NCI-H1105 (cell line): ENCODE data around the gene RPTOR.

Source experiments
- DNase-seq: peaks from one replicate; lab custom pipeline; 2025; lab: John Stamatoyannopoulos, UW

RPTOR gene

DNA sequence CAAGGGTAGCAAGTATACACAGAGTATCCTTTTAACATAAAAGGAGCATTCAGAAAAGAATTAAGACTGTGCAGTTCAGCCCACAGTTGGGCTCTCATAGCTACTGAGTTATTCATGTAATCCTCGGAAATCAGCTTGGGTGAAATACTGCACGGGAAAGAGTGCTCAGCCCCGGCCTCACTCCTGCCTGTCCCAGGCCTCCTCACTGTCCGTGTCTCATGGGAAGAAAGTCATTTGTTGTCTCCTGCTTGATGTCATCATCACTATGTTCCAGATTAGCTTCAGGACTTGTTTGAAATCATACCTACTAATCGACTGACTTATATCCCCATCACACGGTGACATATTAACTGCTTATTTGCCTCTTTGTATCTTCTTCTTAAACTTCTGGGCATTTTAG lies 223.8 kb downstream of the RPTOR start:
- DNase-seq: no peak

DNA sequence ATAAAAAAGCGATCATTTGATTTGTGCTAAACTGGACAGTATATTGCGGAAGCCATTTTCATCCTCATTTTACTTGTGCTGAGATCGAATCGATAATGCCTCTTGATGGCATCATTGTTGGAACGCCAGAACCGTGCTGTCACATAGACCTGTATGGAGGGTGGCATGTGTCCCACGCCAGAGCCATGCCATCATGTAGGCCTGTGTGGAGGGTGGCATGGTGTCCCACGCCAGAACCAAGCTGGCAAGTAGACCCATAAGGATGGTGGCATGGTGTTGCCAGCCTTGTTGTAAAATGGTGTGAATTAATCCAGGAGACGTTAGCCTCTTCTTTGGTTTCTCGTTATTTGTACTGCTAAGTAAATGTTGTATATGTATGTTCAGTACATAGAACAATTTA lies 224.3 kb downstream of the RPTOR start:
- DNase-seq: no peak

DNA sequence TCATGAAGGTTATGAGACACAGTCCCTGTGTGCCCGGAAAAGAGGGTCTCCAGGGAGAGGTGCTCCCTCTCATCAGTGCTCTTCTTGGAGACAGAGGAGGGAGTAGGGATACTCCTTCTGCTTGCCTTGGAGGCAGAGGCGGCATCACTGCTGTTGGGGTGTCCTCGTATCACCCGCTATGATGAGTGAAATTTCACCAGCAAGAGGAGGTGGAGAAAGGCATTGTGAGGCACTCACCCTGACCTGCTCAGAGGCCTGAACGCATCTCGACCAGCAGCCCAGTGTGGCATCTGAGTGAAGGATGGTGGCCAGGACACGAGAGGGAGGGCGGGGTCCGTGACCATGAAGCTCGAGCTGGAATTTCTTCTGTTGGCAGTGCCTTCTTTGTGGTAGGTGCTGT lies 224.9 kb downstream of the RPTOR start:
- DNase-seq: no peak

DNA sequence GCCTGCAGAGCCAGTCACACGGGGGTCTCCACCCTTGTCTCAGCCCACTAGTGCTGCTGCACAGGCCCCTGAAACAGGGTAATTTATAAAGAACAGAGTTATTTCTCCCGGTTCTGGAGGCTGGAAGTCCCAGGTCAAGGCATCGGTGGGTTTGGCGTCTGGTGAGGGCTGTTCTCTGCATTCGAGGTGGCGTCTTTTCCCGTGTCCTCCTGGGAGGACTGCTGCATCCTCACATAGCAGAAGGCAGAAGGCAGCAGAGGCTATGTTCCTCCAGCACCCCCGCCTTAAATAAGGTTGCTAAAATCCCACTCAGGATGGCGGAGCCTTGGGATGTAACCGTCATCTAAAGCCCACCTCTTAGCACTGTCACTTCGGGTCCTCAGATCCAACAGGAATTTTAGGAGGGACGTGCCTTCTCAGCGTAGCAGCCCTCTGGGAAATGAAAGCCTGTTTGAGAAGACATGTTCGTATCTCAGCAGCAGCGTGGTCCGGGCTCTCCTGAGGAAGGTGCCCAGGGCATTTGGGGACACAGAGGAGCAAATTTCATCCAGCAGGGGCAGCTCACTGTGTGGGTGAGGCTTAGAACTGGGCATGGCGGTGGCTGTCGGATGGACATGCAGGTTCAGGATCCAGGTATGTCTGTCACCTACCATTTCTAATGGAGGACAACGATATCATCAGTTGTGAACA lies 225.4 kb downstream of the RPTOR start:
- no peak for DNase-seq

DNA sequence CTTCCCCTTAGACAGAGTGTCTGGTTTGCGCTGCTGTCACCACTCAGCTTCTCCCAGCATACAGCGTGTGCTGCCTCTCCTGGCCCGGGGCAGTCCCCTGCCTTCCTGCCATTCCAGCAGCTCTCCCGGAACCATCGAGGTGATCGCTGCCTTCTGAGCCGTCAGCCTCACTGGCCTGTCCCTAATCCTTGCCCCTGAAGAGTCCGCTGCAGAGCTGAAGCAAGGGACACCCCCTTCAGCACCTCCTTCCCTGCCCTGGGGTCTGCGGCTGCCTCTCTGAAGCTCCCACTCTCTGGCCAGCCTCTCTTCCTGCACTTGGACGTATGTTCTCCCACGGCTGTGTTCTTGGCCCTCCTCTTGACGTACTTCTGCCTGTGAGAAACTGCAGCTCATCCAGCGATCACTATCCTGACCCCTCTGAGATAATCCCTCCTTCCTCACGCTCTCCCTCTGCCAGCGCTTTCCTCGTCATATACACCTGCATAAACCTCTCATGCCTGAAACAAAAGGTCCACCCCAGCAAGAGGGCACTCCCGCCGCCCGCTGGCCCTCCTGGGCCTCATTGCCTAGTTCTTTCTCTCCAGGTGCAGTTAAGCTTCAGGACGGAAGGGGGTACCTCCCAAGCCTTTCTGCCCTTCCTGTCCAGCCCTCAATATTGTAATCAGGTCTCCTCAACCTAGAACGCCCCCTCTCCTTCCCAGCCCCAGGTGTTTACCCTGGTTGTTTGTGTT lies 226.4 kb downstream of the RPTOR start:
- DNase-seq: no peak

DNA sequence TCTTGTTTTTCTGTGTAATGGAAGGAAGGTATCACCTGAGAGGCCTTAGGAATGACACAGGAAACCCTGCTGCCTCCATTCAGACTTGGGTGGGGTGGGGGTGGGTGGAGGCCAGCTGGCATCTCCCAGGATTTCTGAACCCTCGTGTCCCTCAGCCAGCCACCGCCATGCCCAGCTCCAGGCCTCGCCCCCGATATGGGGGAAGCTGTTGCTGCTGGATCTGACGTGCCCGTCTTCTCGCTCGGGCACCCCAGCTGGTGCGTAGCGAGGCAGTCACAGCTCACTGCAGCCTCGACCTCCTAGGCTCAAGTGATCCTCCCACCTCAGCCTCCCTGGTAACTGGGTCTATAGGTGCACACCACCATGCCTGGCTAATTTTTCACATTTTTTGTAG lies 227.0 kb downstream of the RPTOR start:
- no peak for DNase-seq

DNA sequence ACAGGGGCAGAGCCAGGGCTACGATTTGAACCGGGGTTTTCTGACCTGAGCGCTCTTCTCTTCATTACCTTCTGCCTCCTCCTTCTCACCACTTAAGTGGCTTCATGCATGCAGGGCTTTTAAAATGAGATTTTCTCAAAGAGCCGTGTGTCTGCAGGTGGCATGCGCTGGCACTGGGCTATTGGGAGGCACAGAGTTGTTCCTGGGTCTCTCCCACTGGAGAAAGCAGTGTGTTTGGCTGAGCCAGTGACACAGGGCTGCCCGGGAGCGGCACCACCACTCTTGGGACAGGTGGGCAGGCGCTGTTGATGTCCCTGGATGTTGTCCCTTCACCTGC lies 228.2 kb downstream of the RPTOR start:
- DNase-seq: no peak

DNA sequence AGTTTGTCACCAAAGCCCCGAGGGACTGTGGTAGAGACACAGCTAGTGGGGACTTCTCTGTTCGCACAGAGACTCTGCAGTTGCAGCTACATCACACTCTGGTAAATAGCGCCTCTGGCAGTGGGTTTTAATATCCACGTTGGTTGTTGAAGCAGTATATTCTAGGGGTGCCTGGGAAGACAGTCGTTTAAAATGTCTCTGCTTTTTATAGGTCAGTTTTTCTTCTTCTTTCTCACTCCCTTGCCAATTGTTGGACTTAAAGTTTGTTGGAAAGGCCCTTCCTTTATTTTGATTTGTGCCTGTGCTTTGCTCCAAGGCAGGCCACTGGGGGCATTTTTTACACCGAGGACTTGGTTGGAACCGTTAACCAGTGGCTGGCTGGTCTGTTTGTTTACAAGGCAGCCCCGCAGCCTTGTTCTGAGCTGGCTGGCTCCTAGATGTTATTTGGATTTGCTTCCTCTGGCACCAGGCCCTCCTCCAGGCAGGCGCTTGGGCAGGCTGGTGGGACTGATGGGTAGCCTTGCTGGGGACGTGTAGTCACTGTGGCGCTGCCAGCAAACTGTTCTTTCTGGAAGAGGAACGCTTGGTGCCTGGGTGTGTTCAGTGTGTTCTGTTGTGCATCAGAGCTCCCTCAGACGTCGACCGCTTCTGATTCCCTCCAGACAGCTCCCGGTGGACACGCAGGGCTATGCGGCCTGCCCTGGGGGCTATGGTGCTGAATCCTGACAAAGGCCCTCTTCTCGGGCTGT lies 228.8 kb downstream of the RPTOR start:
- no peak for DNase-seq

DNA sequence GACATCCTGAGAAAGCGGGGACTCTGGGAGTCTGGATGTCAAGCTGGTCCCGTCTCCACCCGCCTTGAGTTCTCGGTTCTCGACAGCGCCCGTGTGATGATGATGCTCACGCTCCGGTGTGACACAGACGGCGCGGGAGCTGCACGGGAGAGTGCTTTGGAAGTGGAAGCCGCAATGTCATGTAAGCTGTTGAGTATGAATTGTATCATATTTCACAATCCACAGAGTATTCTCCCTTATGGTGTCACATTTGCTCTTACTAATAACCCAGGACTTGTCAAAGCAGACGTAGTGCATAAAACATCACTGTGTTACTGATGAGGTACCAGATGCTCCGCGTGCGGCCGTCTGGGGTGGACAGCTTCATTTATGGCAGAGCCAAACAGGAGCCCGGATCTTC lies 229.5 kb downstream of the RPTOR start:
- no peak for DNase-seq

DNA sequence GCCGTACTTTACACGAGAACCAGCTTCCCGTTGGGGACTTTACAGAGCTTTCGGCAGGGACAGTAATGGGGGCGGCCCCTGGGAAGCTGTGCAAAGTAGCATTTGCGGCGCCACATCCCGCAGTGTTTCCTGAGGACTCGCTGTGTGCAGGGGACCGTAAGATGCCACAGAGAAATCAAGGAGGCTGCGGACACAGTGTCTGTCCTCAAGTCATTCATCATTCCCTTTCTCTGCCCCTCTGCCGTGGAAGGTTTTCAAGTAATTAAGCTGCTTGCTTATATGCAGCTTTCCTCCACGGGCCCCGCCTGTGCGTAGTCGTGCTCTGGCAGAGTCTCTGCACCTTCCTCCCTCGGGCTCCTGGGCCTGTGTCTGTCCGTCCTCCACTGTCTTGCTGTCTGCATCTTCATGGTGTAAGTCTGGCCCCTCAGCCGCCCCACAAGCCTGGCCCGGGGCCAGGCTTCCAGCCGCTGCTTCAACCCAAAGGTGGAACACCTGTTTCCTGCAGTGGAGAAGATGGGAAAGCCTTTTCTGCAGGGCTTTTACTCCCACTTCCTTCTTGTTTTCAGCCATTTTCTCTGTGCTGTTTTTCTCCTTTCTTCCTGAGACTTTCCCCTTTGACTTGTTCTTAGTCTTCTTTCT lies 230.1 kb downstream of the RPTOR start:
- DNase-seq: no peak

DNA sequence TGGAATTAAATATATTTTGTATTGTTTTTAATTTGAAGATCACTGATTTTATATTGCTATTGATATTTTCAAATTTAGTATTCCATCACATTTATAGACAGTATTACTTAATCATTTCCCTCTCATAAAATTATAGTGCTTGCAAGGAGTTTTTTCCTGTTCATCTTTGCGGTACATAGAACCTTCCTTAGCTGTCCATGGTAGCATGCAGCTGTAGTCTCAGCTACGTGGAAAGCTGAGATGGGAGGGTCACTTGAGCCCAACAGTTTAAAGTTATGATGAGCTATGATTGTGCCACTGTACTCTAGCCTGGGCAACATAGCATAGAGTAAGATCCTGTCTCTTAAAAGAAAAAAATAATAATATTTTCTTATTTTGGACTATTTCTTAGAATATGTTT lies 231.2 kb downstream of the RPTOR start:
- DNase-seq: no peak

DNA sequence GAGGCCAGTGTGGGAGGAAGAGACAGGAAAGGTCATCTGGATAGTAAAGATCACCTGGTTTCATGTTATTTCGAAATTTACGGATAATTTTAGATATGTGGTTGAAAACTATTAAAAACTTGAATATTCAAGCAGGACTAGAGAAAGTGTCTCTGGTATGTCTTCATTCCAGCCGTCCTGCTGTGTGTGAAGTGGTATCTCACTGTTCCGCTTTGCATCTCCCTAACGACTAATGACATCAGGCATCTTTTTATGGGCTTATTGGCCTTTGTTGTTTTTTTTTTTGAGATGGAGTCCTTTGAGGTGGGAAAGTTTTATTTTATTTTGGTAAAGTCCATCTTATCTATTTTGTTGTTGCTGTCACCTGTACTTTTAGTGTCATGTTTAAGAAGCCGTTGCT lies 232.6 kb downstream of the RPTOR start:
- DNase-seq: no peak

DNA sequence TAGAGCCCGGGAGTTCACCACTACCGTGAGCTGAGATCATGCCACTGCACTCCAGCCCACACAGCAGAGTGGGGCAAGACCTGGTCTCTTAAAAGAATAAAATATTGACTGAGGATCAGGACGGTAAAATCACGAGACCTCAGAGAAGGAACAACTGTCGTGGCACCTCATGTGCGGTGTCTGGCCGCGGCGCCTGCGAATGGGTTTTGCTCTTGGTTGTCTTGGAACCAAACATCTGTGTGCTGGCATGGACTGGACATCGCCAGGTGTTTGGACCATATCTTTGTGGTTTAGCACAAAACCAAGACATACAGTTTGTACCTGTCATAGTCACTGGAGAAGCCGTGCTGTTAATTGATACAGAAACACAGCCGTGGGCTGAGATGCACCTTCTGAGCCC lies 234.1 kb downstream of the RPTOR start:
- DNase-seq: no peak

DNA sequence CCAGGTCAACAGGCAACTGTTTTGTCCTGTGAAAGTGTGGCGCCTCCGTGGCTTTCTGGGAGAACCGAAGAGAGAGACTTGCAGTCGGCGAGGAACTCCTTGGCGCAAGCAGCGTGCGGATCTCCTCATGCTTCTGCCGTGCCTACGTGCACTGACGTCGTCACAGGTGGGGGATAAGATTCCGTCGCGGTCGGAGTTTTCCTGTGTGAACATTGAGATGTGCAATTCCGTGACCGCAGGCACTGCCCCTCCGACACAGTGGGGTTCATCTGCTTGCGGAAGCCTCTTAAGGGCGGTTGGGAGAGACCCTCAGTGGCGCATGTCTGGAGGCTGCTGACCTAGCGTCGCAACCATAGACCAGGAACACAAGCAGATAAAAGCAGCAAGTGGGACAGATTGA lies 234.7 kb downstream of the RPTOR start:
- DNase-seq: no peak

DNA sequence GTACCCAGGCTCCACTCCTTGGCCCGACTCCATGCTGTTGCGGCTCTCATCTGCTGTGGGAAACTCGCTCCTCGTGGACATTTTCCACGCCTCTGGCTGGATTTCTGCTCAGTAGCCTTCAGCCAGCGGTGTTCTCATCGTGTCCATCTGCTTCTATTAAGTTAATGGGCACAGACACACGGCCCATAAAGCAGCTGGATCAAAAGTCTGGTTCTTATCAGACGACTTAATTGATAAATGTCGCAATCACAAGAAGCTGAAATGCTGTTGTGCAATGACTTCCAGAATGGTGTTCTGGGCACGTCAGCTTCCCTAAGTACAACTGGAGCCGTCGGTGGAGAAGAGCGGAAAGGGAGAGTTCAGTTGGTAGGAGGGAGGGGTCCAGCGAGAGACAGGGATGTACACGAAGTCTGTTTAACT lies 235.3 kb downstream of the RPTOR start:
- DNase-seq: no peak

DNA sequence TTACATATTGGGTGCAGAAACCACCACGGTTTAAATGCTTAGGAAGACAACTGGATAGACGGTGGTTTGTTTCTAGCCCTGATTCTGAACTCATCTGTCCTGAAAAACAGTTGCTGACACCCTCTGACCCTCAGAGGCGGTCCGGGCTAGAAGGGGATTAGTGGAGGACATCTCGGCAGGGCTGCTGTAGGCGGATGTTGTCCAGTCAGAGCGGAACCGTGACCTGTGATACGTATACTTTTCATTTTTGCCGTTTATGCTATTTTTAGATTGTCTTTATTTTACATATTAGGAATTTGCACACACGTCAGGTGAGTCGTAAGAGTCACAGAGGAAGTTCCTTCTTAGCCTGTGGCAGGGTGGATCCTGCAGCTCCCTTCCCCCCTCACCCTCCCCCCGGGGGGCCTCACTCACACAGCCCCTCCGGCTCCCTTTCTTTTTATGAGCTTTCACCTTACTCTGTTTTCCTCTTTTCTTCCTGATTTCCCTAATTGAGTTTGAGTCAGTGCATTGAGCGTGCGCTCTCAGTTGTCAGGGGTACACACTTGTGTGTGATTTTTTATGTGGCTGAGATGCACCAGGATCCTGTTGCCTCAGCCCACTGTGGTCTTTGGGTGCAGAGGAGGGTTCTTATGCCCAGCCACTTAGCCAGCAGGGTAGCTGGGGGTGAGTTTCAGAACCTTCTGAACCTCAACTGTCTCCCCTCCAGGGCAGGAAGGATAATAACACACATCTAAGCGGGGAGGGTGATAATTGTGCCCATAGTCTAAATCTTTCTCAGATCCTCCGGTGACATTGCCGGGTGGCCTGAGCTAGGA lies 236.0 kb downstream of the RPTOR start:
- DNase-seq: no peak

DNA sequence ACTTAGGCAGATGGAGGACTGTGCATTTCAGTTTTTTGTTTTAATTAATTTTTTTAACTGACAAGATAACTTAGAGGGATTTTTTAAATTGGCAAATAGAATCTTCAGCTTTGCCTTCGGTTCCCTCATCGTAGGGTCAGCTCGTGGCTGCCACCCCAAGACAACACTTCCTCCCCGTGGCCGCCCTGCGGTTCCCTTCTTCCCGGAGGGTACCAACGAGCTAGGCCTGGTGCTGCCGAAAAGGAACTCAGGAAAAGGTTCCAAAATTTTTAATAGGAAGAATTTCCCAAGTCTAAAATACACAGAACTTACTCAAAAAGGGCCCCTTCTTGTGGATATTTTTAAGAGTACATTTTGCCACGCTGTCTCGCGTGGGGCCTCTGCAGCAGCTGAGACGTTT lies 236.6 kb downstream of the RPTOR start:
- DNase-seq: no peak

DNA sequence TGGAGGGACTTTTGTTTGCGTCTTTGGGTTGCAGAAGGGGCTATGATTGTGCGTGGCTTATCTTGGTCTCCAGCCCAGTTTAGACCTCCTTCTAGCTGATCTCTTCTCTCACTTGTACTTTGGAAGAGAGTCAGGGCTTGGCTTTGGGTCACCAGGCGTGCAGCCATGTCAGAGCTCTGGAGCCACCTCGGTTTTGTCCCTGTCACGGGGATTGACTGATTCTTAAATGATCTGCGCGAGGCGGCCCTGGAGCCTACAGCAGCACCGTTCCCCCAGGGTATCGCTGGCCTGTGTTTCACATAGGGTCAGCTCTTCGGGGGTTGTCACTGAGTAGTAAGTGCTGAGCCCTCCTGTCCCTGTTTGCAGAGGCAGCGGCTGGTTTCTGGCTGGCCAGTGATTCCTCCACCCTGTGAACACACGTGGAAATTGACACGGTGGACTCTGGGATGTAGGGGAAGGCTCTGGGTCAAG lies 237.2 kb downstream of the RPTOR start:
- no peak for DNase-seq

DNA sequence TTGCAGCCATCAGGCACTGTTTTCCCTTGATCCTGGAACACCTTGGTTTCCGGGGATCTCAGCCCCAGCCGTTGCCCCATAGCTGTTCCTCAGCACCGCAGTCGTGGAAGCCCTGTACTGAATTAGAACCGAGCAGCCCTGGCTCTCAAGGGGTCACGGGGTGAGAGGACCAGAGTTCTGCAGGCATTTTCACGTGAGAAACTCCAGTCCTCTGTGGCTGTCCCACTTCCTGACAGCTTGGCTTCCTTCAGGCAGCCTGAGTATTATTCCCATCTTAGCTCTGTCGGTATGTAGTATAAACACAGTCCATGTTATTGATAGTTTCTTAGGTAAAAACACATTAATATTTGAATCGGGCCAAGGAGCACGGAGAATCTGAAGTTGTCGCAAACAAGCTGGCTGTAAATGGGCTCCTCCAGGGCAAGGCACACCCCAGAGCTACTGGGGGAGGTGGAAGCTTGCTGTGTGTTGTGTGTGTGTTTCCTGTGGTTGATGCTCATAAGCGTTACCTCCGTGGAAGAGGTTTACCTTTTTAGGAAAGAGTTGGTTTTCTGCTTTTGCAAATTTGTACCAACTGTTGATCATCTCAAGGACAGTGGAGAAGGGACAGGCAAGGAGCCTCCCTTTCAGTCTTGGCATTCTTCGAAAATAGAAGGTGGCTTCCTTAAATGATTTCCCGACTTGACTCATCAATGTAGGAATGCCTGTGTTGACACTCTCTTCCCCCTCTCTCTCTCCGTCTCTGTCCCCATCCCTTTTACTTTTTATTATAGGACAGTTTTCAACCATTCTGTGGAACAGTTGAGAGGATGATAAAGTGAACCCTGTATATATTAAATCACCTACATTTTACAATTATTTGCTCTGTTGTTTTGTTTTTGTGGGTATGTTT lies 238.1 kb downstream of the RPTOR start:
- DNase-seq: no peak

DNA sequence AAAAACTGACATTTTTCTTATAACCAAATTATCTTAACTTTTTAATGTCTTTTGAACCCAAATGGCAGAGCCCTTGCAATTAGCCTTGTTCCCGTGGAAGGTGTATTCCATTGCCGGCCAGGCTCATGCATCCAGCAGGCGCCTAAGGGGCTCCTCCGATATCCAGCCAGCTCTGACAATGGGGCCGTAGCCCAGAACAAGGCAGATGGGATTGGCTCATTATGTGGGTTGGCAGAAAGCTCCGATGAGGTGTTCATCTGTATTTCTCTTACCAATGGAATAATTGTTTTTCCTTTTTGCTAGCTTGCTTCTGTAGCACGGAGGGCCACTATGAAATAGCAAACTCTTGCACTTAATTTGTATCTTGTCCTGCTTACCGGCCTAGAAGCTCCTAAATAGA lies 238.8 kb downstream of the RPTOR start:
- no peak for DNase-seq

DNA sequence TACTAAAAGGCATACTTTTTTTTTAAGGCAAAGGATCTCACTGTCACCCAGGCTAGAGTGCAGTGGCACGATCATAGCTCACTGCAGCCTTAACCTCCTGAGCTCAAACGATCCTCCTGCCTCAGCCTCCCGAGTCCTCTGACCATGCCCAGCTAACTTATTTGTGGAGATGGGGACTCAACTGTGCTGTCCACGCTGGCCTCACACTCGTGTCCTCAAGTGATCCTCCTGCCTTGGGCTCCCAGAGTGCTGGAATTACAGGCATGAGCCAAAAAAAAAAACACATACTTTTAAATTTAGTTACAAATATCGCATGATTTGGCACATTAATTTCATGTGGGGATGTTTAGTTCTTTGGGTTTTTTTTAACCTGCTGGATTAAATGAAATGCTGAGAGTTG lies 239.3 kb downstream of the RPTOR start:
- no peak for DNase-seq
